Tibial artery (tissue), 4 donors: ENCODE data around the gene CDK13.
A peak's percentile ranks its signal among the peaks of the same experiment; 100 is the strongest.

Source experiments
- DNase-seq, 2 donors: peaks; one replicate each; pipeline ENCODE4 v3.0.0-alpha.2; 2019
- H3K27ac ChIP-seq, 2 donors: fragments of 200-600 bp; sonication (generic) in 1 of 2; 1 replicate in 1 of 2; 2 replicates in 1 of 2; pipeline ENCODE4 v1.5.1; 2018 to 2019; ENCODE audit warnings: mild to moderate bottlenecking in 1 of 2
- H3K27me3 ChIP-seq, 2 donors: fragments of 200-600 bp; sonication (generic) in 1 of 2; one replicate each; pipeline versions ENCODE4 v1.5.1 to v1.6.0; 2016 to 2019
- H3K36me3 ChIP-seq, 3 donors: fragments of 200-600 bp; sonication (generic) in 2 of 3; one replicate each; pipeline ENCODE4 v1.5.1; 2016 to 2019; ENCODE audit warnings: mild to moderate bottlenecking in 2 of 3
- H3K4me1 ChIP-seq, 4 donors: fragments of 200-600 bp; sonication (generic) in 2 of 4; 1 replicate in 3 of 4; 2 replicates in 1 of 4; pipeline ENCODE4 v1.5.1; 2016 to 2019
- H3K4me3 ChIP-seq, 2 donors: fragments of 200-600 bp; sonication (generic) in 1 of 2; 1 replicate in 1 of 2; 2 replicates in 1 of 2; pipeline ENCODE4 v1.5.1; 2018 to 2019; ENCODE audit warnings: mild to moderate bottlenecking in 2 of 2
- H3K9me3 ChIP-seq, 3 donors: fragments of 200-600 bp; sonication (generic) in 1 of 3; one replicate each; pipeline ENCODE4 v1.5.1; 2016 to 2019
- intact Hi-C: fragments of 100-400 bp; cut with DNase I; formaldehyde crosslinking; loops from one replicate; pipeline ENCODE4 v1.15.0; 2023; ENCODE audit warnings: low total_unique reads
- TF ChIP-seq, protein P1 (sequence below), 2 experiments: fragments of 200-600 bp in 1 of 2; fragments of 450-650 bp in 1 of 2; IDR thresholded peaks; one replicate each; pipeline ENCODE4 v1.5.1; 2017 to 2019; ENCODE audit warnings: antibody characterized with exemption in 2 of 2, mild to moderate bottlenecking in 1 of 2, moderate library complexity in 1 of 2

The CDK13 gene

DNA sequence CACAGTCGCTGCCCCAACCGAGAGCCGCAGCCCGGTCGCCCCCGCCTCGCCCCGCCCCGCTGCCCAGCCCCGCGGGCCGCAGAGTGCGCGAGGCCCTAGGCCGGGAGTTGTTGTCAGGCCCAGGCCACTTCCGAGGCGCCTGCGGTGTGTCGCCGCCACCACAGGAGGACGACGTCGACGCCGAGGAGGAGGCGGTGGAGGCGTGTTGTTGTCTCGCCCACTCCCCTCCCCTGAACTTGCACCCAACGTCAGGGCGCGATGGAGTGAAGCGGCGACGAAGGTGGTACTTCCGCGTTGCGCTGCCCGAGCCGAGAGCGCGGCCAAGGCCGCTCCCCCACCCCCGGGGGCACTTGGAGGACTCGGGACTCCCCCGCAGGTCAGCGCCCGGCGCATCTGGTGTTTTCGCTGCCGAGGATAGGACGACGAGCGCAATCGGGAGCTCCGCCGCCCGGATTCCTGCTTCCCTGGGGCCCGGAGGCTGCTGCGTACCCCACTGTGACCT is at the start of gene CDK13:
TSS of gene CDK13 (plus strand) at position 286 of the 502 bp plus-strand sequence. CDS start 386 bp downstream, outside the sequence.
- TF ChIP-seq, protein P1, sequence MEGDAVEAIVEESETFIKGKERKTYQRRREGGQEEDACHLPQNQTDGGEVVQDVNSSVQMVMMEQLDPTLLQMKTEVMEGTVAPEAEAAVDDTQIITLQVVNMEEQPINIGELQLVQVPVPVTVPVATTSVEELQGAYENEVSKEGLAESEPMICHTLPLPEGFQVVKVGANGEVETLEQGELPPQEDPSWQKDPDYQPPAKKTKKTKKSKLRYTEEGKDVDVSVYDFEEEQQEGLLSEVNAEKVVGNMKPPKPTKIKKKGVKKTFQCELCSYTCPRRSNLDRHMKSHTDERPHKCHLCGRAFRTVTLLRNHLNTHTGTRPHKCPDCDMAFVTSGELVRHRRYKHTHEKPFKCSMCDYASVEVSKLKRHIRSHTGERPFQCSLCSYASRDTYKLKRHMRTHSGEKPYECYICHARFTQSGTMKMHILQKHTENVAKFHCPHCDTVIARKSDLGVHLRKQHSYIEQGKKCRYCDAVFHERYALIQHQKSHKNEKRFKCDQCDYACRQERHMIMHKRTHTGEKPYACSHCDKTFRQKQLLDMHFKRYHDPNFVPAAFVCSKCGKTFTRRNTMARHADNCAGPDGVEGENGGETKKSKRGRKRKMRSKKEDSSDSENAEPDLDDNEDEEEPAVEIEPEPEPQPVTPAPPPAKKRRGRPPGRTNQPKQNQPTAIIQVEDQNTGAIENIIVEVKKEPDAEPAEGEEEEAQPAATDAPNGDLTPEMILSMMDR (IDR thresholded peaks at IDR 0.05) = no peak
- no peaks in the 10 kb centered on the region for H3K9me3 ChIP-seq
- H3K4me1 ChIP-seq = peaks cover 0 to 35% (median 22%) of the 10 kb centered on the region in 4 donors
- intact Hi-C loops = loop anchor here (10.0 kb wide), 1 partner anchor 185 kb away; the partner anchor contains the start of genes MPLKIP and SUGCT
- H3K4me3 ChIP-seq = peak within 1 kb of the TSS; percentile 86 to 98
- no peaks in the 10 kb centered on the region for H3K27me3 ChIP-seq
- peak within 1 kb of the TSS; percentile 98 to 100 for H3K27ac ChIP-seq
- no peaks in the 10 kb centered on the region for H3K36me3 ChIP-seq
- DNase-seq = peak; percentile 79 to 85

DNA sequence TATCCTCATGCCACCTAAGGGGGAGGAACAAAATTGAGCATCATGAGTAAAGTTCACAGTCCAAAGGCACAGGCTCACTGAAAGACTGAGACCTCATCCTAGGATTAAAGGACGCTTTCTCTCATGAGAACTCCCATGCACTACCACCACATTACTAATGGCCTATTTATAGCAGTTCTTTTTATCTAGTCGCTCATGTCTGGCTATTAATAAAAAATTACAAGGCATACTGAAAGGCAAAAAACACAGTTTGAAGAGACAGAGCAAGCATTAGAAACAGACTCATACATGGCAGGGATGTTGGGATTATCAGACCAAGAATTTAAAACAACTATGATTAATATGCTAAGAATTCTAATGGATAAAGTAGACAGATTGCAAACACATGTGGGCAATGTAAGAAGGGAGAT is 46.0 kb upstream of the CDK13 start:
- TF ChIP-seq, protein P1 (IDR thresholded peaks at IDR 0.05) = no peak
- H3K36me3 ChIP-seq = no peaks in the 10 kb centered on the region

DNA sequence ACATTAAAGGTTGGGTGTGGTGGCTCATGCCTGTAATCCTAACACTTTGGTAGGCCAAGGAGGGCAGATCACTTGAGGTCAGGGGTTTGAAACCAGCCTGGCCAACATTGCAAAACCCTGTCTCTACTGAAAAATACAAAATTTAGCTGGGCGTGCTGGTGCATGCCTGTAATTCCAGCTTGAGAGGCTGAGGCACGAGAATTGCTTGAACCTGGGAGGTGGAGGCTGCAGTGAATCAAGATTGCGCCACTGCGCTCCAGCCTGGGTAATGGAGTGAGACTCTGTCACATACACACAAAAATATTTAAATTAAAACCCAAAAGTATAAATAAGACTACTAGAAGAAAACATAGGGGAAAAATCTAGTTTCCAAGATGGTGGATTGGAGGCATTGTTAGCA is 41.9 kb upstream of the CDK13 start:
- Histone ChIP-seq H3K4me1 (peaks cover 0 to 6% (median 0%) of the 10 kb centered on the region in 4 donors), H3K27ac (no peak overlapping the region), H3K9me3 (peaks cover 0 to 9% (median 0%) of the 10 kb centered on the region in 3 donors), H3K36me3 (no peaks in the 10 kb centered on the region), H3K4me3 (no peak overlapping the region), H3K27me3 (no peaks in the 10 kb centered on the region)
- TF ChIP-seq, protein P1 (IDR thresholded peaks at IDR 0.05) = no peak
- DNase-seq = no peak
- intact Hi-C loops = no loop called here

More for the DNA sequence above, 46.0 kb upstream of the CDK13 start:
- H3K27ac ChIP-seq = no peak overlapping the region
- peaks cover 0 to 4% of the 10 kb centered on the region in 2 donors for H3K27me3 ChIP-seq
- intact Hi-C loops = no loop called here
- DNase-seq = no peak
- H3K4me3 ChIP-seq = no peak overlapping the region
- H3K4me1 ChIP-seq = no peaks in the 10 kb centered on the region
- H3K9me3 ChIP-seq = peaks cover 0 to 9% (median 0%) of the 10 kb centered on the region in 3 donors

DNA sequence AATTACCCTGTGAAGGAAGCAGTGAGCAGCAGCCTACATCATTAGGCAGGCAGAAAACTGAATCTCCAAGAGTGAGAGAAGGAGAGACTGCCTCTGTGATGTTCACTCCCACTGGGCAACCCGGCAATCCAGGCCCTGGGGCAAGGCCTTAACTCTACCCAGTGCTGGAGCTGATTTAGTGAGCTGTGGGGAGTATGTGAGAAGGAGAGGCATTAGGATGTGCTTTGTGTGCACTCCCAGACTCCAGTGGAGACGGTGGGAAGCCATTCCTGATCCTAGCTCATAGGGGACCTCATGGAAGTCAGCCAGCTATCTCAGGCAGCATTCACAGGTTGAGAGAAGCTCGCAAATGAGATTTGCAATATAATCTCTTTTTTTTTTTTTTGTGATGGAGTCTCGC is 41.1 kb upstream of the CDK13 start:
- Histone ChIP-seq H3K36me3 (no peaks in the 10 kb centered on the region), H3K9me3 (peaks cover 0 to 9% (median 0%) of the 10 kb centered on the region in 3 donors), H3K4me3 (no peak overlapping the region), H3K4me1 (peaks cover 0 to 6% (median 0%) of the 10 kb centered on the region in 4 donors), H3K27ac (no peak overlapping the region), H3K27me3 (no peaks in the 10 kb centered on the region)
- no peak for DNase-seq
- TF ChIP-seq, protein P1 (IDR thresholded peaks at IDR 0.05) = no peak
- intact Hi-C loops = no loop called here

DNA sequence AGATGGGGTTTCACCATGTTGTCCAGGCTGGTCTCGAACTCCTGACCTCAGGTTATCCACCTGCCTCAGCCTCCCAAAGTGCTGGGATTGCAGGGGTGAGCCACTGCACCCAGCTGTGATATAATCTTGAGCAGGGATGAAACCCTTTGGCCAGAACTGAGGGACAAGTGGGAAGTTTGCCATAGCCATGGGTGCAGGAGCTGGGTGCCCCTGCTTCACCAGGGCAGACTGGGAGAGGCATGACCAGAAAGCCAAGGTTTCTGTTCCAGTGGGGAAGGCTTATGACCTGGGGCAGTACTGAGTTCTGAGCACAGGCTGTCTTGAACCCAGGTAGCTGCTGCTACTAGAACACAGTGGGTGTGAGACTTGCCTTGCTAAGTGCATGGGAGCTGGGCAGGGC is 40.5 kb upstream of the CDK13 start:
- no peak for DNase-seq
- intact Hi-C loops = no loop called here
- Histone ChIP-seq H3K27ac (no peak overlapping the region), H3K4me1 (peaks cover 0 to 6% (median 0%) of the 10 kb centered on the region in 4 donors), H3K4me3 (no peak overlapping the region), H3K9me3 (peaks cover 0 to 9% (median 0%) of the 10 kb centered on the region in 3 donors), H3K27me3 (no peaks in the 10 kb centered on the region), H3K36me3 (no peaks in the 10 kb centered on the region)
- TF ChIP-seq, protein P1 (IDR thresholded peaks at IDR 0.05) = no peak
